HUES48 (cell line): ENCODE data around the gene MSI2.

Source experiments
- H3K27ac ChIP-seq: one replicate; pipeline ENCODE4 v1.7.0; 2013; ENCODE audit warnings: low read depth, low read length, inconsistent platforms
- H3K27me3 ChIP-seq: 2 replicates; pipeline ENCODE4 v1.6.1; 2013; ENCODE audit warnings: mild to moderate bottlenecking, low read length; ENCODE audit not compliant: control insufficient read depth, insufficient read depth
- H3K36me3 ChIP-seq: 2 replicates; pipeline ENCODE4 v1.6.1; 2013; ENCODE audit warnings: low read length; ENCODE audit not compliant: control insufficient read depth, insufficient read depth
- H3K4me1 ChIP-seq: 2 replicates; pipeline ENCODE4 v1.6.1; 2013; ENCODE audit warnings: mild to moderate bottlenecking, low read length; ENCODE audit not compliant: control insufficient read depth, insufficient read depth
- H3K4me3 ChIP-seq: 2 replicates; pipeline ENCODE4 v1.5.1; 2013; ENCODE audit warnings: mild to moderate bottlenecking, low read depth, low read length
- H3K9ac ChIP-seq: 2 replicates; pipeline ENCODE4 v1.6.1; 2013; ENCODE audit warnings: mild to moderate bottlenecking, low read depth, low read length, moderate library complexity
- H3K9me3 ChIP-seq: 2 replicates; pipeline ENCODE4 v1.6.1; 2013; ENCODE audit warnings: low read length; ENCODE audit not compliant: control insufficient read depth, insufficient read depth

MSI2 gene

GRCh38 chr17:57270801-57271245 lies 14.5 kb downstream of the MSI2 start:
- no peak overlapping the region for H3K4me3 ChIP-seq
- H3K27ac ChIP-seq = no peak overlapping the region
- H3K9me3 ChIP-seq = no peaks in the 10 kb centered on the region
- H3K9ac ChIP-seq = no peak overlapping the region
- no peaks in the 10 kb centered on the region for H3K27me3 ChIP-seq
- peaks cover 9% of the 10 kb centered on the region for H3K4me1 ChIP-seq
- H3K36me3 ChIP-seq = peaks cover 64% of the 10 kb centered on the region

DNA sequence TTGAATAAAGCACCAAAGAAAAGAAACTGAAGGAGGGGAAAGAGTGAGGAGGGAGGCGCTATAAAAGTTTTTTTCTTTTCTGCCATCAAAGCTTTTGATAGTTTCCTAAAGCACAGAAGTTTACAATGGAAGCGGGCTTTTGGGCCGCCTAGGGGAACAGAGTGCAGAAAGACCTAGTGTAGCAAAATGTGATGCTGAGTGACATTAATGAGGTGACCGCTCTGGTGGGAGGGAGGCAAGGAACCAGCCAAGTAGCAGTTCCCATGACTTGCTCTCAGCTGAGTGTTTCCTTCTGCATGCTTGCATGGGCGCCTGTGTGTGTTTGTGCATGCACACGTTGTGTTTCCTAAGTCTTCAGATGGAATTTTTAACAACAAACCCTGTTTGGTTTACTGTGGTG lies 15.5 kb downstream of the MSI2 start:
- Histone ChIP-seq H3K9me3 (no peaks in the 10 kb centered on the region), H3K36me3 (peaks cover 58% of the 10 kb centered on the region), H3K27me3 (no peaks in the 10 kb centered on the region)

DNA sequence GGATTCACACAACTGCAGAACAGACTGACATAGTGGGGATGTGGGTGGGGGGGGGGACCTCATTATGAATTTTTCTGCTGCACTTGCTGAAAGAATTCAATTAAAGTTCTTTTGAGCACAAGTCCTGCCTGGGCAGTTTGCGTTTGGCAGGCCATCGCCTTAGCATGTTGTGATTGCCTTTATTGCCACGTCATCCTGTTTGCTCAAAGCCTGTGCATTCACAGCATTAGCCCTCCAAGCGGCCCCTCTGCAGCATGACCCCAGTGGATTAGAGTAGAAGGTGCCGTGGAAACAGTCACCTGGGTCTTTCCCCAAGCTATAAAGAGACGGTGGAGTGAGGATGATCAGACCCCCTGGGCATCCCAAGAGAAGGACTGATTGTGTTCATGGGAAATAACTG lies 17.2 kb downstream of the MSI2 start:
- Histone ChIP-seq H3K4me3 (no peak overlapping the region), H3K27me3 (no peaks in the 10 kb centered on the region), H3K9ac (no peak overlapping the region), H3K27ac (no peak overlapping the region), H3K9me3 (no peaks in the 10 kb centered on the region), H3K4me1 (peaks cover 9% of the 10 kb centered on the region), H3K36me3 (peaks cover 54% of the 10 kb centered on the region)

More for the DNA sequence above, 15.5 kb downstream of the MSI2 start:
- Histone ChIP-seq H3K4me1 (peaks cover 9% of the 10 kb centered on the region), H3K27ac (no peak overlapping the region), H3K4me3 (no peak overlapping the region), H3K9ac (no peak overlapping the region)

DNA sequence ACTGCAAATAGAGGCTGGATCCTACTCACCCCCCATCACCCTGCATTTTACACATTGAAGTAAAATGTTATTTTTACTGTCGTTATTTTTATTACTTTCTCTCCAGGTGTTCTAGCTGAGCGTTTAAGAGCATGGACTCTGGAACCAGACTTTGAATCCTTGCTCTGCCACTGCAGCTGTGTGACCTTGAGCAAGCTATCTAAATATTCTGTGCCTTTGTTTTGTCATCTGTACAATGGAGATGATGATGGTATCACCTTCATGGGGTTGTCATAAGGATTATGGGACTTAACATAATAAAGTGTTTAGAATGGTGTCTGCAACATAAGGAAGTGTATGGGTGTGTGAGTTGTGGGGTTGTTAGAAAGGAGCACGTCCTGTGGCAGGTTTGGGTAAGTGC lies 17.8 kb downstream of the MSI2 start:
- Histone ChIP-seq H3K9me3 (no peaks in the 10 kb centered on the region), H3K36me3 (peaks cover 55% of the 10 kb centered on the region), H3K4me3 (no peak overlapping the region), H3K27me3 (no peaks in the 10 kb centered on the region), H3K4me1 (peaks cover 9% of the 10 kb centered on the region), H3K27ac (no peak overlapping the region), H3K9ac (no peak overlapping the region)

- H3K27me3 ChIP-seq = no peaks in the 10 kb centered on the region
- no peak overlapping the region for H3K9ac ChIP-seq
- peaks cover 50% of the 10 kb centered on the region for H3K36me3 ChIP-seq
- H3K4me1 ChIP-seq = peaks cover 9% of the 10 kb centered on the region
- no peak overlapping the region for H3K27ac ChIP-seq
- H3K4me3 ChIP-seq = no peak overlapping the region
- no peaks in the 10 kb centered on the region for H3K9me3 ChIP-seq
These were observed 18.9 kb downstream of the MSI2 start for GRCh38 chr17:57275071-57275764.

DNA sequence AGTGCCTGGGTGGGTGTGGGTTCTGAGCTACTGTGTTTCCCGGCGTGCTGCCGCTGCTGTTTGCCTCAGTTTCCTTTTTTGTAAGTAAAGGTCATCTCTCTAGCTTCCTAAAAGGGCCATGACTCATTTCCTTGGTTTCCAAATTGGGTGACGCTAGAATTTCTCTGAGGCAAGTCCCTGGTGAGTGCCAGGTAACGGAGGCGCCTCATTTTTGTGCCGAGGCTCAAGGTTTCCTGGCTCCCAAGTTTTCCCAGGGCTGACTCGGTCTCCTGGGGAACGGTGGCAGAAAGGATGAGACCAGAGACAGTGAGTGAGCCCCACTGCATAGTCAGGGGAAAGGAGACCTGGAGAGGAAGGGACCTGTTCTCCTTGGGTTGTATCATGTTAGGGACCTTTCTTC lies 20.3 kb downstream of the MSI2 start:
- Histone ChIP-seq H3K27ac (no peak overlapping the region), H3K27me3 (no peaks in the 10 kb centered on the region), H3K9ac (no peak overlapping the region), H3K36me3 (peaks cover 56% of the 10 kb centered on the region), H3K9me3 (no peaks in the 10 kb centered on the region), H3K4me3 (no peak overlapping the region), H3K4me1 (0 out of 2 replicates have a peak, but pooled peaks cover under 1% of the 10 kb centered on the region)

GRCh38 chr17:57277923-57278604 lies 21.7 kb downstream of the MSI2 start:
- no peak overlapping the region for H3K9ac ChIP-seq
- no peaks in the 10 kb centered on the region for H3K9me3 ChIP-seq
- H3K4me3 ChIP-seq = no peak overlapping the region
- no peaks in the 10 kb centered on the region for H3K27me3 ChIP-seq
- H3K27ac ChIP-seq = no peak overlapping the region
- H3K36me3 ChIP-seq = peaks cover 43% of the 10 kb centered on the region
- peaks cover 10% of the 10 kb centered on the region; the same call in 1 of the 2 replicates for H3K4me1 ChIP-seq

DNA sequence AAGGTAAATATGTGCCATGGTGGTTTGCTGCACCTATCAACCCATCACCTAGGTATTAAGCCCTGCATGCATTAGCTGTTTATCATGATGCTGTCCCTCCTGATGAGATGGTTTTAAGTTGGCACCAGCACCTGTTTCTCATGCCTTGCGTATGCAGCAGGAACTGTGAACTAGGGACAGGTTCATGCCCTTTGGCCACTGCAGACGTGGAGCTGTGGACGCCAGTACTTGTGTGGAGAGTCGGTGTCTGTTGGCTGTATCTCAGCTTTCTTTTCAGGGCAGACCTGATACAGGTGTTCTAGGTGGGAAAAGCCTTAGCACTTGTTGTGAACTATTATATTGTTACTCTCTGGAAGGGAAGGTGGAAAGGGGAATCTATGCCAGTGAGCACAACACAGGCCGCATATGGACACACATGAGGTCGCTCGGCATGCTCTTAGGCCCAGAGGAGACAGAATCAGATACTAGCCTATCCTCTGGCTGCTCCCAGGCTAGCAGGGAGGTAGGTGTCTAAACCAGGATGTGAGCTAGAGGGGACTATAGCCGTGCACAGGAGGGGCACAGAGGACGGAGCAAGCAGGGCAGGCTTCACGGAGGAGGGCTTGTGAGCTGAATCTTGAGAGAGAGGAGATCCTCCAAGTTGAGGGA lies 22.5 kb downstream of the MSI2 start:
- Histone ChIP-seq H3K27ac (no peak overlapping the region), H3K36me3 (peaks cover 40% of the 10 kb centered on the region), H3K4me3 (no peak overlapping the region), H3K9me3 (no peaks in the 10 kb centered on the region), H3K9ac (no peak overlapping the region), H3K4me1 (peaks cover 18% of the 10 kb centered on the region), H3K27me3 (no peaks in the 10 kb centered on the region)

GRCh38 chr17:57279432-57279831 lies 23.1 kb downstream of the MSI2 start:
- Histone ChIP-seq H3K36me3 (peaks cover 35% of the 10 kb centered on the region), H3K4me1 (peaks cover 20% of the 10 kb centered on the region), H3K27me3 (no peaks in the 10 kb centered on the region), H3K9me3 (no peaks in the 10 kb centered on the region), H3K4me3 (no peak overlapping the region), H3K27ac (no peak overlapping the region), H3K9ac (no peak overlapping the region)

DNA sequence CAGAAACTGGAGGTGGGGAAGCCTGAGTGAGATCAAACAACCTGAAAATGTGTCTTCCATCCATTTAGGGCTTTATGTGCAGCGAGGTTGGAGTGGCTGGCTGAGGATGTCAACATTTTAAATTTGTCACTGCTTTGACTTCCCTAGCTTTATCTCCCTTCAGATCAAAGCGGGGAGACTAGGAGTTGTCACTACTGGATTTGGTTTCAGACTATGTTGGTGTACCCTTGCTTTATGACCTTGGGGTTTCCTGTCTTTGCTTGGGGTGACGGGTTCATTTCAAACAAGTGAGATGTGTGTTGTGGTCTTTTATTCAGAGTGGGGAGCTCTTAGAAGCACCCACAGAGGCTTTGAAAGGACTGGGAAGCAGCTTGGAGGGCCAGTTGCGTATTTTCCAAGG lies 25.6 kb downstream of the MSI2 start:
- no peak overlapping the region for H3K9ac ChIP-seq
- H3K4me3 ChIP-seq = no peak overlapping the region
- no peaks in the 10 kb centered on the region for H3K27me3 ChIP-seq
- peaks cover 44% of the 10 kb centered on the region for H3K4me1 ChIP-seq
- peaks cover 29% of the 10 kb centered on the region for H3K36me3 ChIP-seq
- no peaks in the 10 kb centered on the region for H3K9me3 ChIP-seq
- no peak overlapping the region for H3K27ac ChIP-seq

DNA sequence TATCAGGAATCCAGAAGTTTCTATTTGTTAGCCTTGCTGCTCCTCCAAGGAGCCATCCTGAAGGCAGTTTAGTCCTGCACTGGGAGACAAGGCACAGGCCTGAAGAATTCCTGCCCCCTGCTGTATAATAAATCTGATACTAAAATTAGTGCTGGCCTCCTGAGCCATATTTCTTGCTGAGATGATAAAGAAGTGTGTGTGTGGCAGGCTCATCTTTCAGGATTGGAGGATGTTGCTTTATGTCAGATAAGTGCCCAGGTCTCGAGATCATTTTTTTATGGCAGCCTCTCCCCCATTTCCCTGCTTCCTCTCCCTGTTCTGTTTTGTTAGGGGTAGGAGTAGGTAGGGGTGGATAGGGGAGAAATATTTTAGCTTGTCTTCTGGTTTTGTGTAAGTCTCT lies 26.0 kb downstream of the MSI2 start:
- peaks cover 48% of the 10 kb centered on the region for H3K4me1 ChIP-seq
- no peak overlapping the region for H3K4me3 ChIP-seq
- no peaks in the 10 kb centered on the region for H3K9me3 ChIP-seq
- H3K36me3 ChIP-seq = peaks cover 28% of the 10 kb centered on the region
- no peak overlapping the region for H3K27ac ChIP-seq
- H3K9ac ChIP-seq = no peak overlapping the region
- no peaks in the 10 kb centered on the region for H3K27me3 ChIP-seq
